NCI-H446 (cell line): ENCODE measurements around the gene SLC38A5.

Source experiments
- DNase-seq, 2 experiments: peaks; one replicate each; lab custom pipeline; 2025; lab: John Stamatoyannopoulos, UW

SLC38A5 gene

DNA sequence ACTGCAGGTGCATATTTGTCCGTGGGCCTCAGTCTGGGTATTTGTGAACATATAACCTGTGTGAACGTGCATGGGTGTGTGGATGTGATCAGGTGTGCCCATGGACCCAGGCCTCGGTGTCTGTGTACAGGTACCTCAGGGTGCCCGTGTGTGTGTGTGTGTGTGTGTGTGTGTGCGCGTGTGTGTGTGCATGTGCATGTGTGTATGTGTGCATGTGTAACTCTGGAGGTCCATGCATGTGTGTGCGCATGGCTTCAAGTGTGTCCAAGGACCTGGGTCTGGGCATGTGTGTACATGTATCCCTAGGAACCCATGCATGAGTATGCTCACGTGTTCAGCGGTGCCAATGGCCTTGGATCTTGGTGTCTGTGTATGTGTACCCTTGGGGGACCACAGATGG, 21.7 kb upstream of the SLC38A5 start:
- no peak for DNase-seq

DNA sequence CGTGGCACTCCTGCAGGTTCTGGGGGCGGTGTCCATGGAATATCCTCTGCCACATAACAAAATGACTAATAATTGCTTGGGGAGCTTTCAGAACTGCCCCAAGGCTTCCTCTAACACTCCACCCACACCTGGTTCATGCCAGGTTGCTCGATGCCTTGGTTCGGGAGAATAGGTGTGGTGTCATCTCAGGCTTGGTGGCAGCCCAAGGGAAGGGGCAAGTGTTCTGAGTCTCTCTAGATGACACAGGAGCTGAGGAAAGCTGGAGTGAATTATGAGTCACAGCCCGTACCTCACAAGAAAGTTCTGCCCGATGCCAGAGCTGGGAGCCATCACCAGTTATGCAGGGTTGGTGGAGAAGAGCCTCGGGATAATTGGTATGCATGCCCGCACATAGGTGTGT, 20.6 kb upstream of the SLC38A5 start:
- DNase-seq = no peak

DNA sequence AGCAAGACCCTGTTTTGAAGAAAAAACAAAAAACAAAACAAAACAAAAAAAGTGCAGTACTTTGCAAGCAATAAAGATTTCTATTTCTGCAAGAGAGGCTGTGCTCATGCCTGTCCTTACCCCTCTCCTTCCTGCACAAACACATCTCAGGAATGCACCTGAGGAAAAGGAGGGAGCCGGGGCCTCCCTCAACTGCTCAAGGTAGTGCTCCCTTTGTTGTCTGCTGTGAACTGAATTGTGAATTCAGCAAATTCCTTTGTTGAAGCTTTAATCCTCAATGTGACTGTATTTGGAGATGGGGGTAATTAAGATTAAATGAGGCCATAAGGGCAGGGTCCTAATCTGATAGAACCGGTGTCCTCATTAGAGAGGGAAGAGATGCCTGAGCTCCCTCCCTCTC, 19.8 kb upstream of the SLC38A5 start:
- DNase-seq = no peak

DNA sequence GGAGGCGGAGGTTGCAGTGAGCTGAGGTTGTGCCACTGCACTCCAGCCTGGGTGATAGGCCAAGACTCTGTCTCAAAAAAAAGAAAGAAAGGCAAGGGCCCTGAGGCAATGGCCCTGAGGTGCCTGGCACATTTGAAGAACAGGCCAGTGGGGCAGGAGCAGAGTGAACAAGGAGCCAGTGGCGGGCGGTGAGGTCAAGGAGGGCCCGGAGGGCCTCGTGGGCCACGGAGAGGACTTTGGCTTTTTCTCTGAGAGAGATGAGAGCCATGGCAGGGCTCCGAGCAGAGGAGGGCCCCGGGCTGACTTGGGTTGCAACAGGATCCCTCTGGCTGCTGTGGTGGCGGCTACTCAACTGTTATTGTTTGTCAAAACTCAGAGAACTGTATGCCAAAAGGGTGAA, 19.2 kb upstream of the SLC38A5 start:
- no peak for DNase-seq

DNA sequence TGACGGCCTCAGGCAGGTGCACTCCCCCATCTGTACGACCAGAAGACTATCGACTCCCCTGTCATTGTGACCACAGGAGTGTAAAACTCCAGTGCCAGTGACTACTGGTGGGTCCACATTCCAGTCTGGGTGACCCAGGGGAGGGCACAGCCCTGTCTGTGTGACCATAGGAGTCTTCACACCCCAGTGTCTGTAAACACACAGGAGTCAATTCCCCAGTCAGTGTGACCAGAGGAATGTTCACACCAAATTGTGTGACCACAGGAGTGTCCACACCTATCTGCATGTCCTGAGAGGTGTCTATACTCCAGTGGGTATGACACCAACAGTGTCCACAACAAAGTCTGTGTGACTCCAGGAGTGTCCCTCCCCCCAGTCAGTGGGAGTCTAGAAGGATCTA, 18.0 kb upstream of the SLC38A5 start:
- DNase-seq = no peak

DNA sequence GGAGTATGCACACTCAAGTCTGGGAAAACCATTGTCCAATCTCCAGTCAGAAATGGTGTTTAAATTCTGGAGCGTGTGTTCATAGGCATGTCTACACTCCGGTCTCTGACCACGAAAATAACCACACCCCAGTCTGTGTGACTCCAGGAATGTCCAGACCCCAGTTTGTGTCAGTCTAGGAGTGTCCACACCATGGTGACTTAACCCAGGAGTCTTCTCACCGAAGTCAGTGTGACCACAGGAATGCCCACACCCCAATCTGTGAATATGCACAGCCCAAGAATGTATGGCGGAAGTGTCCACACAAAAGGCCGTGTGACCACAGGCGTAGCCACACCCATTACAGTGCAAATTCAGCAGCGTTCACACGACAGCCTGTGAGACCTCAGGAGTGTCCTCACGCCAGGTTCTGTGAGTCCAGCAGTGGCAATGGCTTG, 17.3 kb upstream of the SLC38A5 start:
- no peak for DNase-seq

DNA sequence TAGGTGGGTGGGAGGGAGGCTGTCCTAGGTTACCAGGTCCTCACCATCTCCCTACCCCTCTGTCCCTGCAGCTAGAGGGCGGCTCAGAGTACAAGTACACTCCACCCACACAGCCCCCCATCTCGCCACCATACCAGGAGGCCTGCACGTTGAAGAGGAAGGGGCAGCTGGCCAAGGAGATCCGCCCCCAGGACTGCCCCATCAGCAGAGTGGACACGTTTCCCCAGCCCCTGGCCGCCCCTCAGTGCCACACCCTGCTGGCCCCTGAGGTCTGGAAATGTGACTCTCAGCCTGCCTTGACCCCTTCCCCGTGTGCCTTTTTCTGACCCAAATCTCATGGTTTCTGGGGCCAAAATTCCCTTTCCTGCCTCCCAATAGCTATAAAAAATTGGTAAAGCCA, 12.5 kb upstream of the SLC38A5 start:
- no peak for DNase-seq

DNA sequence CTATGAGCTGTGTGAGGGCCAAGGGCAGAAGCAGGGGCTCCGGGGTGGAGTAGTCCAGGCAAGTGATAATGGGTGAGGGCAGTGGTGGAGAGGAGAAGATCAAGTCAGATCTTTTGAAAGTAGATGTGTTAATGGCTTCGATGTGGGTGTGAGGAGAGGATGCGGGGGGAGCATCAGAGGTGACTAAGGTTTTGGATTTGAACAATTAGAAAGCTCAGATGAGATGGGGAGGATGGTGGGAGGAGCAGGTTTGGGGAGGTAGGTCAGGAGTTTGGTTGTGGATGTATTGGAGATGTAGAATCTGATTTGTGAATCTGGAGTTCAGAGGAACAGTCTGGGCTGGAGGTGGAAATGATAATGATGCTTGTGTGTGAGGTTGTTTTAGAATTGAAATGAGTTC, 10.5 kb upstream of the SLC38A5 start:
- no peak for DNase-seq

DNA sequence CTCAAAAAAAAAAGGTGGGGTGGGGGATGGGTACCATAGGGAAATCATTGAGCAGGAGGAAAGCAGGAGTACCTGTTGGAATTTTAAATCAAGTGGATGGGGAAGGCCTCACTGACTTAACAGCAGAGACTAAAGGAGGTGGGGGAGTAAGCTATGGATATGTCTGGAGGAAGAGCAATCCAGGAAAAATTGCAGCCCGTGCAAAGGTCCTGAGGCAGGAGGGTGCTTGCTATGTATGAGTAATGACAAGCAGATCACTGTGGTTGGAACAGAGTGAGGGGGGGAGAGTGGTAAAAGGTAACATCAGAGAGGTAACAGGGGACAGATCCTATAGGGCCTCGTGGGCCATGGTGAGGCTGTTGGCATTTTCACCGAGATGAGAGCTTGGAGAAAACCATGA, 10.1 kb upstream of the SLC38A5 start:
- no peak for DNase-seq

DNA sequence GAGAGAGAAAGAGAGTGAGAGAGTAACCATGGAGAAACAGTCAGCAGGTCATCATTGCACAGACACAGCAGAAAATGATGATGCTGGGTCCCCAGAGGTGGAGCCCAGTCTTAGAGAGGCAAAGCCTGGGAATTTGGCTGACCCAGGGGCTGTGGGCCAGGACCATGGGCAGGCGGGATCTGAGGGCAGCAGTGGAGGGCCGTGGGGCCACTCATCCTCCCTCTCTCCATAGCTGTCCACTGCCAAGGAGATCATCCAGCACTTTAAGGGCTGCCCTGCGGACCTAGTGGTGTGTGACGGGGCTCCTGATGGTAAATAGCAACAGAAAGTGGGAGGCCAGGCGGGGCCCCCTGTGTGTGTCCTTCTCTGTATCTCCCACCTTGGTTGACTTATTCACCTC, 8.7 kb upstream of the SLC38A5 start:
- no peak for DNase-seq

DNA sequence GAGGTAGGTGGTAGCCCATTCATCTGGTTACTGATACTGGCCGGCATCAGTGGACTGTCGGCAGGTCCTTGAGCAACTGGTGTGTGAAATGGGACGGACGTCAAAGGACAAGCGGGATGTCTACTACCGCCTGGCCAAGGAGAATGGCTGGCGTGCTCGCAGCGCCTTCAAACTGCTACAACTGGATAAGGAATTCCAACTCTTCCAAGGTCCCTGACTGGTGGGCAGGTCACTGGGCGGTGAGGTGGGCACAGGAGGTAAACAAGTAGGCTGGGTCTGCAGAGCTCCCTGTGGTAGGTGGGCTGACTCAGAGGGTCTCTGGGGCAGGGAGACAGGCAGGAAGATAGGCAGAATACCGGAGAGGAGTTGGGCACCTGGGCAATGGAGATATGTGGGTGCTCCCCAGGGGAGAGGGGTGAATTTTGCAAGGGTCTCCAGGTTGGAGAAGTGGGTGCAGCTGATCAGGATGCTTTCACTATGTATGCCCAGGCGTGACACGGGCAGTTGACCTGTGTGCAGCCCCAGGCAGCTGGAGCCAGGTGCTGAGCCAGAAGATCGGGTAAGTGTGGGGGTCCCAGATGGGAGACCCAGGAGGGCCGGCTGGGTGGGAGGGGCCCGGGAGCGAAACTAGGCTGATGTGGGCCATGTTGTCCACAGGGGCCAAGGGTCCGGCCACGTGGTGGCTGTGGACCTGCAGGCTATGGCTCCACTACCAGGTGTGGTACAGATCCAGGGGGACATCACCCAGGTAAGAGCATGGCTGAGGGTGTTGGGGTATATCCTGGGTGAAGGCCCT, 8.1 kb upstream of the SLC38A5 start:
- no peak for DNase-seq

DNA sequence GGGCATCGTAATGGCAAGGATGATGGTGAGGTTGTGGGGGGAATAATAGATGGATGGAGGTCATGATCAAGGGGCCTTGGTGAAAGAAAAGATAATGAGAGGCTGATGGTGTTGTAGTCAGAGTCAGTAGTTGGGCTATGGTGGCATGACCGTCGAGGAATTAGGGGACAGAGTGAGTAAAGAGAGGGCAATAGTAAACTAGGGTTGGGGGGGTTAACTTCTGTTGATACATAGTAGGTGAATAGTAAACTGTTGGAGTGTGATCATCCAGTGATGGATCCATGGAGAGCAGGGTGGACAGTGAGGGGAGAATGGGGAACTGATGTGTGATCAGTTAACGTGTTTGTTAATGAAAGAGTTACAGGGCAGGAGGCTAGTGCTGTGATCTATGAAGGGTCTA, 6.9 kb upstream of the SLC38A5 start:
- no peak for DNase-seq

DNA sequence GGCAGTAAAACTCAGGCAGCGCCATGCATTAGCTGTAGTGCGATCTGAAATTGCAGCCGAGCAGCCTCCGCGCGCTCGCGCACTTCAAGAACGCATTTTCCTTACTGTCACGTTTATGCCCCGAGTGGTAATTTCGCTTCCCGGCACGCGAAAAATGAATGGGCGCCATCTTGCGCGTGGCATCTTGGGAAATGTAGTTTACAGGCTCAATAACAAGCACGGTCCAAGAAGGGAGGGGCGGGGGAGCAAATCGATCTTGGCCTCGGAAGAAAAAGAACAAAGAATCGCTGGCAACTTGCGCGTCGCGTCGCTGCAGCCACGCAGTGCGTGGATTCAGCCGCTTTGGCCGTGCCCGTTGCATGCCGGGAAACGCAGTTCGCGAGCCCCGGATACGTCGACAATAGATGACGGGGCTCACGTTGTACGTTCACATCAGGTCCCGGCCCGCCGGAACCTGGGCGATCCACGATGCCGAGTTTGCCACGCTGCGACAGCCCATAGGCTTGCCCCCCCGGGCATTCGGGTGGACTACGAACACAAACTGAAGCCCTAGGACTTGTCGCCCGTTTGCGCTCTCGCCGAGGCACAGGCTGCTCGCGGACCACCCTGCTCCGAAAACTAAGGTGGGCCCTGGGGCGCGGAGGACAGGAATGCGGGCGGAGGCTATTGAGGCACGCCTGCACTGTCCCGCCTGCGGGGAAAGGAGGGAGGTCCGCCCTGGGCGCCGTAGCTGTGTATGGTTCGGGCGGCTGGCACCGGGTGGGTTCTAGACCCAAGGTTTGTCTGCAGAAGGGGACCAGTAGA, 5.9 kb upstream of the SLC38A5 start, which contains the start of gene FTSJ1:
Gene FTSJ1, plus strand, starts transcription at position 426 of the 804 bp plus-strand sequence. CDS start 1,849 bp downstream, outside the sequence.
- peak; percentile 78 to 90 for DNase-seq

DNA sequence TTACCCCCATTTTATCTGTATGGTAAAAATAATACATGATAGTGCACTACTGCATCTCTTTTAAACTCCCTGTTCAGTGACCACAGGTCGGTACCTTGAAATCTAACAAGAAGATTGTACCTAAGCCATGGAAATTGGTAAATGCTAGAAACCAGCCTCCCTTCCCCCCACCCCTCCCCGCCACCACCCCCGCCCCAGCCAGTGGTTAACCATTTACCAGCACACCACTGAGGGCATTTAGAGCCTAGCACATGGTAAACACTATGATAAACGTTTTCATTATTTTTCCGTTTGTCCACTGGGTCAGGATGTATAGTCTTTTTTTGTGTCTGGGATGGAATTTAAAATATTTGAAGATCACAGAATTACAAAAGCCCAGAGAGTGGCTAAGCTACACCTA, 5.2 kb upstream of the SLC38A5 start:
- DNase-seq = no peak

DNA sequence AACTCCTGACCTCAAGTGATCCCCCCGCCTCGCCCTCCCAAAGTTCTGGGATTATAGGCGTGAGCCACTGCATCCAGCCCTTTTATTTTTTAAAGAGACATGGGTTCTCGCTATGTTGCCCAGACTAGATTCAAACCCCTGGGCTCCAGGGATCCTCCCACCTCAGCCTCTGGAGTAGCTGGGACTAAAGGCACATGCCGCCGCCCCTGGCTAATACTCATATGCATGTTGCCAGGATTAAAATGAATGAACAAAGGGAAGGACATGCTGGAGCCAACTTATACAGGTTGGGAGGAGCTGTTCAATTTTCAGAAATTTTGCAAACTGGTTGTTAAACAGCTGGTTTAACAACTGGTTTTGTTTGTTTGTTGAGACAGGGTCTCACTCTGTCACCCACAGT, 4.5 kb upstream of the SLC38A5 start:
- no peak for DNase-seq

DNA sequence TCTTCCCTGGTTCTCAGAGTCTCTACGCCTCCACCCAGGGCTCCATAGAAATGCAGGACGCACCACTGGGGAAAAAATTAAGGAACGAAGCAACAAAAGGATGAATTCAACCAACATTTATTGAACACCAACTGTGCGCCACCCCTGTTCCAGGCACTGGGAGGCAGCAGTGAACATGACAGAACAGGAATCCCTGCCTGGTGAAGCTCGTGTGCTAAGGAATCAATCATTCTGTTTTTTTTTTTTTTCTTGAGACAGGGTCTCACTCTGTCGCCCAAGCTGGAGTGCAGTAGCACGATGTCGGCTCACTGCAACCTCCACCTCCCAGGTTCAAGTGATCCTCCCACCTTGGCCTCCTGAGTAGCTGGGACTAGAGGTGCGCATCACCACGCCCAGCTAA, 4.1 kb upstream of the SLC38A5 start:
- peak in 1 of 2 experiments; percentile 3 for DNase-seq

DNA sequence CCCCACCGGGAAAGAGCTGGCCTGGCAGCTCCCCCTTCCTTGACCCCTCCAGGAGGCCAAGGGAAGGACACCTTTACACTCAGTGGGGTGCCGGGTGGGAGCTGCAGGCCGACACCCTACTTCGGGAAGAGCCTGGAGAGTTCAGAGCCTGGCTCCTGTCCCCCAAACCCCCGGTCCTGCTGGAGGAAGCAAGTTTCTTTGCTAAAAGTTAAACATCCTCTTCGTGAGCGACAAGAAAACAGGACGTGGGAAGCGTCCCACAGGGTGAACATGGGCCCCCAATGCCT, 3.6 kb upstream of the SLC38A5 start:
- DNase-seq = no peak

DNA sequence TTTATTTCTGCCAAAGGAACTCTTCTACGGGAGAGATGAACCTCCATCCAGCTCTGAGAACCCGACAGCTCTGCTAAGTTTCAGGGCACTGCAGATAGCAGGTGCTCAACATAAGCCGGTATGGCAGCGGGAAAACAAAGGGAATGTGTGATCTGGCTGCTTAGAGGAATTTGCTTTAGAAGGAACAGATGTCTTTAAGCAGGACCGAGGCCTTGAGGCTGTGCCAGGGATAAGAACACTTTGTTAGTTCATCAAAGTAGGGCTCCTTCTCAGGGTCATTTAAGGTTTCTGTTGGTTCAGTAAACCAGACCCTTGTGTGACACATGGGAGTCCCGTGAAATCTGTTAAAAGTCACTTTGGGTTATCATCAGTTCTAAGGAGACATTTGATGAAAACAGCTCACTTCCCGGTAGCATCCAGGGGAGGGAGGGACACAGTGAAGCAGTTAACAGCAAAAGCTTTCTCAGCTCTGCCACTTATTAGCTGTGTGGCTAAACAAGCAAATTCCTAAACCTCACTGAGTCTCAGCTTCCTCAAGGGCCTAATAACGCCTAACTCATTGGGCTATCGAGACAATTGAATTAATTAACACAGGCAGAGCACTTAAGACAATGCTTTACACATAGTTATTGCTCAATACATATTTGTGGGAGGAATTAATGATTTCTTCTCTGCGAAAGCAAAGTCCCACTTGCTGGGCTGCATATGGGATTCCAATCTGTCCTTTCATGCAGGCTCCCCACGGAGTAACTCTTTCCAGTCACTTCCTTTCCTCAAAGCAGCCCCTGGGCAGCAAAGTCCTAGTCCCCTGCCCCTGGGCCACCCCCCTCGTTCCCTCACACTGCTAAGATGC, 3.0 kb upstream of the SLC38A5 start:
- DNase-seq = no peak

DNA sequence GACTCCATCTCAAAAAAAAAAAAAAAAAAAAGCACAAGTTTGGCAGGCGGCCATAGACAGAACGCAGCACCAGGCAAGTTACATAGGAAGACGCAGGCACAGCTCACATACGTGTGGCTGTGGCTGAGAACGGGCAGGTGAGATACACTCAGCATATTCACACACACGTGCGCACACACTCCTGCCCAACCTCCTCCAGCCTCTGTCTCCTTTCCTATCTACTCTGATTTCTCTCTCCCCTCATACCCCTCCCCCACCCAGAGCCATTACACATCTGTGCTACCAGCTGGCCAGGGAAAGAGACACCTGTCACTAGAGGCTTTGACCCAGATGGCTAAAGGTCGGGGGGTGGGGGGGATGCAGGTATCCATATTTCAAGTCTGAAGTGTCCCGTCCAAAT, 2.2 kb upstream of the SLC38A5 start:
- no peak for DNase-seq

DNA sequence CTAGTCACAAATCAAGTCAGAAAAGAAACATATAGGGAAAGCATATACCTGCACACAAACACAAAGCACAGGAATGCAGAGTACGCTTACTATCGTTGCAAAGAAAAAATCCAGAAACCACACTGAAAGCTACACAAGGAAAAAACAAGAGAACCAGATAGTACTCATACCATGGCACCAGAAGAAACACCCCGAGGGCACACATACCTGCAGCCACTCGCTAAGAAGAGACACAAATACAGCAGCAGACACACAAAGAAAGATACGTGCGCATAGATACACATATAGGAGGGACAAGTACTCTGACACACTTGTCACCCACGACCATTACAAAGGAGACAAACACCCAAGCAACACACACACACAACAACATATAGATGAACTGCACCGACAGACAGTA, 1.4 kb upstream of the SLC38A5 start:
- DNase-seq = no peak

DNA sequence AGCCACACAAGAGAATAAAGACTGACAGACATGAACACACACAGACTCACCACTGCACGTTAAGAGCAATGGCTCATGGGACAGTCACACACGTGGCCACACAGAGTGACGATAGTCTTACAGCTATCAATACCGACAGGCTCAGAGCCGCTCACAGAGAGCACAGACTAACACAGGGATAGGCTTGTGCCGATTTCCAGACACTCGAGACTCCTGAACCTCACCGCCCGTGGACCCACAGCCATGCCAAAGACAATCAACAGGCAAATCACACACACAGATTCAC, 716 bp upstream of the SLC38A5 start:
- DNase-seq = no peak

DNA sequence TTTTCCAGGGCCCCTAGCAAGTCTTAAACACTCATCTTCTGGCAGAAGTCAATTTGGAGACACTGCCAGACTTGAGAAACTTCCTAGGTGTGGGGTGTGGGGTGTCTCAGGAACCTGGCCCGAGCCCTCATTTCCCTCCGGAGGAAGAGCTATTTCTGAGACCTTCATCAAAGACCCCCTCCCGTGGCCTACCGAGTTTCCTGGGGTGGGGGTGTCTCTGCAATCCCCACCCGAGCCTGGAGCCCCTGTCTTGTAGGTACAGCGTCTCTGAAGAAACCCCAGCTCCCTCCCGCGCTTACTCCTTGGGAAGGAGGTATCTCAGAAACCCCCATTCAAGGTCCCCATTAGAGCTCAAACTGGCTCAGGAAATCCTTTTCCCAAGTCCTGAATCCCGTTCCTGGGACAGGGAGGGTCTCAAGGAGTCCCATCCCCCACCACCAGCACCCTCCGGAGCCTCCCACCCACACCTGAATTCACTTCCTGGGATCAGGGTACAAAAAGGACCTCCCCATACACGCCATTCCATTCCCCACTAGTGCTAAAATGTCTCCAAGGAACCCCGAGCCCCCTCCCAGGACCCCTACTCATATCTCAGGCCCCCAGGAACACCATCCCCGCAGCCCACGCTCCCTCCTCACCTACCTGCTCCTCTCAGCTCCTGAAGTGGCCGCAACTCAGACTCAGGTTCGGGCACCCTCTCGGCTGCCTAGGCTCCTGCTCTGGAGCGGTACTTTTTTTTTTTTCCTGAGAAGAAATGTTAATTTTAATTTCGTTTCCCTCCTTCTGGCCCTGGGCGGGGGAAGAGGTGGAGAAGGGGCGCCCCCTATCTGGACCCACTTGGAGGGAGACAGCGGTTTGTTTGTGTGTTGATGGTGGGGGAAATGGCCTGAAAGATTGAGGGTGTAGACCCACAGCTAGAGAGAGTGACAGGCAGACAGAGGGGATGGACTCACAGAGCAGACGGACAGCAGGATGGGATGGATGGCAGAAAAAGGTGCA, 1.1 kb downstream of the SLC38A5 start:
- DNase-seq = no peak
